IPS DF 6.9 (cell line): ENCODE results near the gene RASSF8.

ENCODE experiments used
- DNase-seq: peaks from one replicate; pipeline ENCODE4 v3.0.0-alpha.2; 2013; ENCODE audit warnings: low read depth, low spot score
- H3K27ac ChIP-seq: one replicate; pipeline ENCODE4 v1.5.1; 2013; ENCODE audit warnings: low read length, control low read depth
- H3K27me3 ChIP-seq: 2 replicates; pipeline ENCODE4 v1.6.1; 2013; ENCODE audit warnings: mild to moderate bottlenecking, low read length; ENCODE audit not compliant: control insufficient read depth, insufficient read depth
- H3K36me3 ChIP-seq: 2 replicates; pipeline ENCODE4 v1.6.1; 2013; ENCODE audit warnings: low read length; ENCODE audit not compliant: control insufficient read depth, insufficient read depth
- H3K4me1 ChIP-seq: 2 replicates; pipeline ENCODE4 v1.6.1; 2013; ENCODE audit warnings: low read length; ENCODE audit not compliant: control insufficient read depth, insufficient read depth
- H3K4me3 ChIP-seq: 2 replicates; pipeline ENCODE4 v1.5.1; 2013; ENCODE audit warnings: mild to moderate bottlenecking, low read length
- H3K9me3 ChIP-seq: 2 replicates; pipeline ENCODE4 v1.6.1; 2013; ENCODE audit warnings: low read length, inconsistent platforms; ENCODE audit not compliant: control insufficient read depth, insufficient read depth
- WGBS: extraction: QIAGEN DNeasy Blood & Tissue Kit; methylation state at CpG from one replicate; pipeline ENCODE4 v1.1.7; 2013; ENCODE audit warnings: mixed read lengths, missing lambda C conversion rate; ENCODE audit not compliant: insufficient read length, insufficient coverage; 5-methylcytosine and 5-hydroxymethylcytosine counted together

RASSF8 gene, protein sequence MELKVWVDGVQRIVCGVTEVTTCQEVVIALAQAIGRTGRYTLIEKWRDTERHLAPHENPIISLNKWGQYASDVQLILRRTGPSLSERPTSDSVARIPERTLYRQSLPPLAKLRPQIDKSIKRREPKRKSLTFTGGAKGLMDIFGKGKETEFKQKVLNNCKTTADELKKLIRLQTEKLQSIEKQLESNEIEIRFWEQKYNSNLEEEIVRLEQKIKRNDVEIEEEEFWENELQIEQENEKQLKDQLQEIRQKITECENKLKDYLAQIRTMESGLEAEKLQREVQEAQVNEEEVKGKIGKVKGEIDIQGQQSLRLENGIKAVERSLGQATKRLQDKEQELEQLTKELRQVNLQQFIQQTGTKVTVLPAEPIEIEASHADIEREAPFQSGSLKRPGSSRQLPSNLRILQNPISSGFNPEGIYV

GRCh38 chr12:25958428-25959070 lies at the start of gene RASSF8:
TSS of gene RASSF8 (plus strand) at chr12:25958682. CDS start at chr12:26055344, 96,662 bp downstream.
- Histone ChIP-seq H3K4me3 (peak within 1 kb of the TSS; percentile 97), H3K9me3 (no peaks in the 10 kb centered on the region), H3K27me3 (no peaks in the 10 kb centered on the region), H3K4me1 (peaks cover 1% of the 10 kb centered on the region; the same call in 1 of the 2 replicates), H3K36me3 (no peaks in the 10 kb centered on the region), H3K27ac (no peak within 1 kb of the TSS)
- DNase-seq: peak; percentile 29
- no CpG with 5 or more reads among the region's 113 CpGs for WGBS

DNA sequence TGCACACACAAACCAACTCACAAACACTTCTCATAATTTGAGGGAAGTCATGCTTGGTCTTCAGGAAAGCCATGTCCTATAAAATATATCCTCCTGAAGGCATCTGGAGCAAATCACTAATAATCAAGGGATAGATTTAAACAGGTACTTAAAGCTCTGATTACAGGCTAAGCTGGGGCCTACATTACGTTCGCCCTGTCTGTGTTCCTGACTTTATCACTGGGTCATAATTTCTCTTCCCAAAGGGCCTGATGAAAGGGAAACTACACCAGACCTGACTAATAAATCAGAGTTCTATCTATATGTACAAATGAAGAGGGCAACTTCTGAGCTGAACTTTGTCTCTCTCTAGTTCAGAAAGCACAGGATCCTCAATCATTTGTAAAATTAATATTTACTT lies 43.9 kb upstream of the RASSF8 start:
- WGBS: no CpG with 5 or more reads among the region's 2 CpGs
- H3K4me3 ChIP-seq: no peak overlapping the region
- H3K27ac ChIP-seq: no peak overlapping the region
- no peak for DNase-seq
- no peaks in the 10 kb centered on the region for H3K9me3 ChIP-seq
- H3K27me3 ChIP-seq: no peaks in the 10 kb centered on the region
- 0 out of 2 replicates have a peak, but pooled peaks cover 2% of the 10 kb centered on the region for H3K4me1 ChIP-seq
- H3K36me3 ChIP-seq: no peaks in the 10 kb centered on the region

GRCh38 chr12:25924491-25925001 lies 33.9 kb upstream of the RASSF8 start:
- H3K4me3 ChIP-seq: no peak overlapping the region
- no peak overlapping the region for H3K27ac ChIP-seq
- no peaks in the 10 kb centered on the region for H3K9me3 ChIP-seq
- H3K4me1 ChIP-seq: no peaks in the 10 kb centered on the region
- no CpG with 5 or more reads among the region's 7 CpGs for WGBS
- no peaks in the 10 kb centered on the region for H3K36me3 ChIP-seq
- no peaks in the 10 kb centered on the region for H3K27me3 ChIP-seq
- DNase-seq: no peak

DNA sequence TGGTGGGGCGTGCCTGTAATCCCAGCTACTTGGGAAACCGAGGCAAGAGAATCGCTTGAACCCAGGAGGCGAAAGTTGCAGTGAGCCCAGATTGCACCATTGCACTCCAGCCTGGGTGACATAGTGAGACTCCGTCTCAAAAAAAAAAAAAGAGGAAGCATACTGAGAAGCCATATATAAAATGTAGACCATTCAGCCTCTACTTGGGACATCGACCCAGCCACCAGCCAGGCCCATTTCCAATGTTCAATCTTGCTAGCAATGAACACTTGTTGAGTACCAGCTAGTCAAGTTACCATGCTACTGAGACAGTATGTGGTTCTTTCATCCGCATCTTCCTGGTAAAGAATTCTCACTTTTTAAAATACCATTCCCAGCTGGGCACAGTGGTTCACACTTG lies 33.4 kb upstream of the RASSF8 start:
- Histone ChIP-seq H3K27me3 (no peaks in the 10 kb centered on the region), H3K4me1 (no peaks in the 10 kb centered on the region), H3K36me3 (no peaks in the 10 kb centered on the region), H3K4me3 (no peak overlapping the region), H3K9me3 (no peaks in the 10 kb centered on the region), H3K27ac (no peak overlapping the region)
- no peak for DNase-seq
- WGBS: no CpG with 5 or more reads among the region's 7 CpGs

DNA sequence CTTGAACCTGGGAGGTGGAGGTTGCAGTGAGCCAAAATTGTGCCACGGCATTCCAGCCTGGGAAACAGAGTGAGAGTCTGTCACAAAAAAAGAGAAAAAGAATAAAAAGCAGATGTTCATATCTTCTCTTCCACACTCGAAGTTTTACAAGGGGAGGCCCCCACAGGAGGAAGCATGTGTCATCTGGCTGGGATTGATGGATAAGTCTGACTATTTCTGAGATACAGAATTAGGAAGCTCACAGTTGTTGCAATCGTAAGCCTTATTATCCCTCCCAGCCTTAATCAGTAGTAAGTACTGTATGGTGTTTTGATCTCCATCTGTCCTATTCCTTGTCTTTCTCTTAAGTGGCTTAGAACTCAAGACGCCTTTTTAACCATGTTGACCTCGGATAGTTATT lies 31.9 kb upstream of the RASSF8 start:
- H3K36me3 ChIP-seq: no peaks in the 10 kb centered on the region
- no peaks in the 10 kb centered on the region for H3K9me3 ChIP-seq
- no peak overlapping the region for H3K27ac ChIP-seq
- H3K4me1 ChIP-seq: no peaks in the 10 kb centered on the region
- no peak for DNase-seq
- WGBS: no CpG with 5 or more reads among the region's 5 CpGs
- H3K27me3 ChIP-seq: no peaks in the 10 kb centered on the region
- H3K4me3 ChIP-seq: no peak overlapping the region

DNA sequence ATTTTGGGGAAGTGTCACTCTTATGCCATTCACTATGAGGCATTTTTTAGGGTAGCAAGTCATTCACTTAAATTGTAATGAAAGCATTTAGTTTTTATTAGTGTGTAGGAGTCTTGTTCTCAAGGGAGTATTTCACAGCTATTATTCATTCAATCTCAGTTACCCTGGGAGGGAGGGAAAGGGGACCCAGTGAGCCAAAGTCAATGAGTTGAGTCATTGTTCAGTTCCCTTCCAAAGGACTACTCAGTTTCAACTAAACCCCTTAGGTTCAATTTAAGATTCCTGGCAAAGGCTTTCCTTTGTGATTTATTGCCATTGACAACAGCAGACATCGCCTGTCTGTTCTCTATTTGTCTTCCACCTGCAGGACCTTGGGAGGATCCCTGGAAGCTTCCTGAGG lies 29.3 kb upstream of the RASSF8 start:
- no peak overlapping the region for H3K4me3 ChIP-seq
- no peak overlapping the region for H3K27ac ChIP-seq
- no peak for DNase-seq
- WGBS: no CpG with 5 or more reads among the region's 1 CpG
- H3K36me3 ChIP-seq: no peaks in the 10 kb centered on the region
- H3K4me1 ChIP-seq: no peaks in the 10 kb centered on the region
- no peaks in the 10 kb centered on the region for H3K9me3 ChIP-seq
- no peaks in the 10 kb centered on the region for H3K27me3 ChIP-seq

GRCh38 chr12:25932971-25933370 lies 25.5 kb upstream of the RASSF8 start:
- no CpG with 5 or more reads among the region's 4 CpGs for WGBS
- no peaks in the 10 kb centered on the region for H3K9me3 ChIP-seq

GRCh38 chr12:25934456-25934855 lies 24.0 kb upstream of the RASSF8 start:
- peaks cover 2% of the 10 kb centered on the region; the same call in 1 of the 2 replicates for H3K4me1 ChIP-seq
- H3K27ac ChIP-seq: no peak overlapping the region
- H3K9me3 ChIP-seq: no peaks in the 10 kb centered on the region
- H3K36me3 ChIP-seq: no peaks in the 10 kb centered on the region
- DNase-seq: no peak
- no peak overlapping the region for H3K4me3 ChIP-seq
- no peaks in the 10 kb centered on the region for H3K27me3 ChIP-seq
- WGBS: no CpG with 5 or more reads among the region's 4 CpGs

More at GRCh38 chr12:25932971-25933370, 25.5 kb upstream of the RASSF8 start:
- Histone ChIP-seq H3K4me1 (no peaks in the 10 kb centered on the region), H3K27me3 (no peaks in the 10 kb centered on the region), H3K4me3 (no peak overlapping the region), H3K36me3 (no peaks in the 10 kb centered on the region), H3K27ac (no peak overlapping the region)
- no peak for DNase-seq

DNA sequence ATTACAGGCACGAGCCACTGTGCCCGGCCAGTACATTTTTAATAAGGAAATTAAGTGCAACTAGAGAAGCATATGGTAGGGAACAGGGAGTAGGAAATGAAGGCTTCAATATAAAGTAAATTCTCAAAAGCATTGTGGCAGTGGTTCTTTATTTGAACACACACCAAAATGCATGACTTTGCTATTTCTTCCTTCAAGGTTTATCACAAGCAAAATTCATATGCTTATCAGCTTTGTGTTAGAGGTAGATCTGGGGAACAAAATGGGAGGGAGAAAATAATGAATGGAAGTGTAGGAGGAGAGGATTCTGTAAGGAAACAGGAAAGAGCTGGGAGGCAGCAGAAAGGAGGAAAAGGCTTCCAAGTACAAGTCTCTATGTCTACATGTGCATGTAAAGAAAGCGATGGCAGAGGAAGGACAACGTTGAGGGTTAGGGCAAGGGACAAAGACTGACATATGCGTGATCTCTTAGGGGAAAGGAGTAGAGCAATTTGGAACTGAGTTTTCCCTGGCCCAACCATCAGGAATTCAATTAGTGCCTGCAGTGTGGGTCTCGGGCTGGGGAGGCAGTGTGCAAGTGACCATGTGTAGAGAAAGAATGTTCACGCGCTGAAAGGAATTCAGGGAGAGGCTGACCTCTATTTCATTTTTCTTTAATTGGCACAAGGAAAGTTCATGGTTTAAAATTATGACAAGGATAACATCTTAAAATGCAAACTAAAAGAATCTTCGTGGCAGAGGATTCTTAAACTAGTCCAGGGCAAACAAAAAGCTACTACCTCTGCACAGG lies 22.9 kb upstream of the RASSF8 start:
- Histone ChIP-seq H3K27ac (no peak overlapping the region), H3K9me3 (no peaks in the 10 kb centered on the region), H3K36me3 (no peaks in the 10 kb centered on the region), H3K4me3 (no peak overlapping the region), H3K4me1 (peaks cover 2% of the 10 kb centered on the region; the same call in 1 of the 2 replicates), H3K27me3 (no peaks in the 10 kb centered on the region)
- WGBS: no CpG with 5 or more reads among the region's 9 CpGs
- no peak for DNase-seq

- H3K27ac ChIP-seq: no peak overlapping the region
- H3K27me3 ChIP-seq: no peaks in the 10 kb centered on the region
- no peaks in the 10 kb centered on the region for H3K9me3 ChIP-seq
- no peaks in the 10 kb centered on the region for H3K36me3 ChIP-seq
- no peak overlapping the region for H3K4me3 ChIP-seq
- H3K4me1 ChIP-seq: peaks cover 2% of the 10 kb centered on the region; the same call in 1 of the 2 replicates
- DNase-seq: no peak
Observed at GRCh38 chr12:25937096-25937495, 21.4 kb upstream of the RASSF8 start.
